ENCODE measurements around the gene CDK13.

Gene CDK13

GRCh38 chr7:40008223-40008815, 58.3 kb downstream of the CDK13 start:
- ATAC-seq: no peak
- no peak for DNase-seq

GRCh38 chr7:40009301-40009700, 59.2 kb downstream of the CDK13 start:
- DNase-seq (no peak), ATAC-seq (no peak)

- DNase-seq (no peak), ATAC-seq (no peak)
Observed at GRCh38 chr7:40014376-40014775, 64.3 kb downstream of the CDK13 start.

- peak; percentile 84 for ATAC-seq
- no peak for DNase-seq
Observed at GRCh38 chr7:40015790-40016296, 65.8 kb downstream of the CDK13 start.

GRCh38 chr7:40019558-40019957, 69.5 kb downstream of the CDK13 start:
- ATAC-seq: no peak
- DNase-seq: no peak

- DNase-seq (no peak), ATAC-seq (no peak)
Observed at GRCh38 chr7:40024048-40024447, 74.0 kb downstream of the CDK13 start.

- DNase-seq (no peak), ATAC-seq (no peak)
Observed at GRCh38 chr7:40024841-40025240, 74.8 kb downstream of the CDK13 start.

- DNase-seq (no peak), ATAC-seq (no peak)
Observed at GRCh38 chr7:40027545-40027944, 77.5 kb downstream of the CDK13 start.

GRCh38 chr7:40033826-40034225, 83.8 kb downstream of the CDK13 start:
- no peak for DNase-seq
- no peak for ATAC-seq

- ATAC-seq: no peak
- no peak for DNase-seq
Observed at GRCh38 chr7:40041456-40041855, 91.4 kb downstream of the CDK13 start.

GRCh38 chr7:40043164-40043563, 93.1 kb downstream of the CDK13 start:
- no peak for ATAC-seq
- no peak for DNase-seq

- no peak for DNase-seq
- no peak for ATAC-seq
Observed at GRCh38 chr7:40047661-40048060, 97.6 kb downstream of the CDK13 start.

- no peak for DNase-seq
- no peak for ATAC-seq
Observed at GRCh38 chr7:40057292-40057691, 107.2 kb downstream of the CDK13 start.

- no peak for ATAC-seq
- no peak for DNase-seq
Observed at GRCh38 chr7:40058026-40058425, 108.0 kb downstream of the CDK13 start.

- no peak for DNase-seq
- no peak for ATAC-seq
Observed at GRCh38 chr7:40058636-40059035, 108.6 kb downstream of the CDK13 start.

- ATAC-seq (no peak), DNase-seq (no peak)
Observed at GRCh38 chr7:40059057-40059456, 109.0 kb downstream of the CDK13 start.

- DNase-seq: no peak
- ATAC-seq: no peak
Observed at GRCh38 chr7:40072268-40072667, 122.2 kb downstream of the CDK13 start.

GRCh38 chr7:40073239-40073638, 123.2 kb downstream of the CDK13 start:
- DNase-seq (no peak), ATAC-seq (no peak)

GRCh38 chr7:40077849-40078248, 127.8 kb downstream of the CDK13 start:
- ATAC-seq (no peak), DNase-seq (no peak)

- no peak for DNase-seq
- no peak for ATAC-seq
Observed at GRCh38 chr7:40092182-40092581, 142.1 kb downstream of the CDK13 start.

- DNase-seq (no peak), ATAC-seq (no peak)
Observed at GRCh38 chr7:40093631-40094350, 143.7 kb downstream of the CDK13 start.

GRCh38 chr7:40095230-40095629, 145.2 kb downstream of the CDK13 start:
- DNase-seq: no peak
- ATAC-seq: no peak

- ATAC-seq (no peak), DNase-seq (no peak)
Observed at GRCh38 chr7:40095695-40096327, 145.8 kb downstream of the CDK13 start.

- DNase-seq: no peak
- ATAC-seq: no peak
Observed at GRCh38 chr7:40097728-40098127, 147.7 kb downstream of the CDK13 start.

Measured in stimulated activated naive CD8-positive, alpha-beta T cell treated with anti-CD3 and anti-CD28 coated beads, Interleukin-15, Interleukin-2, amounts not matched to agents 100 U/mL and 50 U/mL, for 24 hours (primary cell).